Measurements from ENCODE around the gene PDCD2L. TPM values are rescaled to one million over a fixed set of nuclear protein-coding genes. Genes with fewer than 3 reads are reported as not detected.
A peak's percentile ranks its signal among the peaks of the same experiment; 100 is the strongest.

PDCD2L gene
- total RNA-seq (ENCODE audit: low replicate concordance): 10.1 and 13.3 TPM in 2 replicates
- long read RNA-seq, transcript PDCD2L-201 (7 exons, 1,171 nt): major isoform, 11 of 12 reads
- long read RNA-seq, partial matches to known transcripts: 0 of 12 reads
- long read RNA-seq, other reads (novel, unspliced or antisense): 1 of 12 reads

- Mint-ChIP-seq H3K4me1 (ENCODE audit: unreplicated experiment) (no peaks in the 10 kb centered on the region), H3K9me3 (no peaks in the 10 kb centered on the region), H3K36me3 (peaks cover 12% of the 10 kb centered on the region), H3K4me3 (peak within 1 kb of the TSS; percentile 92), H3K27ac (peak within 1 kb of the TSS; percentile 81), H3K27me3 (no peaks in the 10 kb centered on the region)
- DNase-seq (ENCODE audit: extremely low spot score, unreplicated experiment): peak; percentile 91
- TF ChIP-seq CTCF (conservative IDR thresholded peaks at IDR 0.05): no peak
These were observed at the start of gene PDCD2L for GRCh38 chr19:34404109-34404909. Gene PDCD2L (plus strand): TSS chr19:34404399. CDS start chr19:34404431, 32 bp downstream.

GRCh38 chr19:34355201-34355600, 49.0 kb upstream of the PDCD2L start:
- DNase-seq (ENCODE audit: extremely low spot score, unreplicated experiment): no peak
- H3K4me1 Mint-ChIP-seq (ENCODE audit: unreplicated experiment): peaks cover 23% of the 10 kb centered on the region

GRCh38 chr19:34356875-34357274, 47.3 kb upstream of the PDCD2L start:
- H3K4me1 Mint-ChIP-seq (ENCODE audit: unreplicated experiment): peaks cover 23% of the 10 kb centered on the region
- H3K9me3 Mint-ChIP-seq: no peaks in the 10 kb centered on the region
- H3K36me3 Mint-ChIP-seq: peaks cover 5% of the 10 kb centered on the region

More at GRCh38 chr19:34355201-34355600, 49.0 kb upstream of the PDCD2L start:
- Mint-ChIP-seq H3K27me3 (no peaks in the 10 kb centered on the region), H3K27ac (no peak overlapping the region), H3K4me3 (no peak overlapping the region), H3K9me3 (no peaks in the 10 kb centered on the region), H3K36me3 (peaks cover 6% of the 10 kb centered on the region)
- no peak for TF ChIP-seq CTCF (conservative IDR thresholded peaks at IDR 0.05)

GRCh38 chr19:34357431-34357830, 46.8 kb upstream of the PDCD2L start:
- peaks cover 5% of the 10 kb centered on the region for H3K36me3 Mint-ChIP-seq
- peak overlapping the region; percentile 51 for H3K27ac Mint-ChIP-seq
- H3K9me3 Mint-ChIP-seq: no peaks in the 10 kb centered on the region
- DNase-seq (ENCODE audit: extremely low spot score, unreplicated experiment): no peak
- H3K4me1 Mint-ChIP-seq (ENCODE audit: unreplicated experiment): peaks cover 23% of the 10 kb centered on the region
- TF ChIP-seq CTCF (conservative IDR thresholded peaks at IDR 0.05): no peak
- peak overlapping the region; percentile 64 for H3K4me3 Mint-ChIP-seq
- no peaks in the 10 kb centered on the region for H3K27me3 Mint-ChIP-seq

More at GRCh38 chr19:34356875-34357274, 47.3 kb upstream of the PDCD2L start:
- TF ChIP-seq CTCF (conservative IDR thresholded peaks at IDR 0.05): no peak
- Mint-ChIP-seq H3K27me3 (no peaks in the 10 kb centered on the region), H3K27ac (no peak overlapping the region), H3K4me3 (no peak overlapping the region)
- no peak for DNase-seq (ENCODE audit: extremely low spot score, unreplicated experiment)

- H3K4me3 Mint-ChIP-seq: peak overlapping the region; percentile 93
- peaks cover 29% of the 10 kb centered on the region for H3K4me1 Mint-ChIP-seq (ENCODE audit: unreplicated experiment)
- peaks cover 5% of the 10 kb centered on the region for H3K36me3 Mint-ChIP-seq
- DNase-seq (ENCODE audit: extremely low spot score, unreplicated experiment): peak; percentile 97
- H3K27me3 Mint-ChIP-seq: no peaks in the 10 kb centered on the region
- peak; percentile 70 for TF ChIP-seq CTCF (conservative IDR thresholded peaks at IDR 0.05)
- H3K27ac Mint-ChIP-seq: peak overlapping the region; percentile 97
- H3K9me3 Mint-ChIP-seq: no peaks in the 10 kb centered on the region
These were observed 44.9 kb upstream of the PDCD2L start for GRCh38 chr19:34359140-34359953.

Measured in type B pancreatic cell (in vitro differentiated cells).